ENCODE data around the gene REN.

REN gene

GRCh38 chr1:204152310-204153044 lies 13.7 kb downstream of the REN start:
- no peak for DNase-seq (ENCODE audit: low read depth)

GRCh38 chr1:204151552-204152309 lies 14.4 kb downstream of the REN start, which contains the start of gene ETNK2:
Gene ETNK2, minus strand, starts transcription at chr1:204152044. Its CDS starts 192 bp downstream, at chr1:204151852.
- peak; percentile 43 for DNase-seq (ENCODE audit: low read depth)

- DNase-seq (ENCODE audit: low read depth), result no peak
Measured at GRCh38 chr1:204150702-204151551, 15.2 kb downstream of the REN start.

DNA sequence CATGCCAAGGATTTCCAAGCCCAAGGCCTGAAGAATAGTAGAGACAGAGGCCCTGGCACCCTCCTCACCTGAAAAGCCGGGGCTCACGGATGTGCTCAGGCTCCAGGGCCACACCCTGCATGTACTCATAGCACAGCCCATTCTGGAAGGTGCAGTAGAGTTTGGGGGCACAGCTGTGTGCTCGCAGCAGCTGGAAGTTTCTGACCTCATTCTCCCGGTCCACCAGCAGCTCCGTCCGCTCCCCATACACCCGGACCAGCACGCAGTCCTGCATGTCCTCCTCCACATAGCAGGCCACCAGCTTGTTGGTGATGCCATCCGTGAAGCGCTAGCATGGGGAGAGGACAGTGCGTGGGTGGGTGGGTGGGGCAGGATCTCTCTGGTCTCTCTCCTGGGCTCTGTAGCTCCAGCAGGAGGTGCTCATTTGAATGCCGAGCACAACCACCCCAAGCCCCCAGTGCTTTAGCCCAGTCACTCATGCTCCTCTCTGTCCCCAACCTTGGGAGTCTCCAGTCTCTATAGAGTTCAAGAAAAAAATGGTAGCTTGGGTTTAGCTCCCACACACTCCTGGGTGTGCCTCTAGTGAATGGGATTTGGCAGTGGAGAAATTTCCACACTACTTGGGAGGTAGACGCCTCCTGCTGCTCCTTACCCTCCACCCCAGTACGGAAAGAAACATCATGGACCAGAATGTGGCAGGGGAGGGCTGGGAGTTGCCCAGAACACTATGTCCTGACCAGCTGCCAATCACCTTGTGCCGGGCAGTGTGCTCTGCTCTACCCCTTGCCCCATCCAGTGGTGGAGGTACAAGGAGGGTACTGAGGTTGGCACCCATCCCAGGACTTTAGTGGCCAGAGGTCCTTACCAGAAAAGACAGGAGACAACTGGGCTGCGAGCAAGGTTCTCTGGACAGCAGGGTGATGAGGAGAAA lies 16.2 kb downstream of the REN start:
- no peak for DNase-seq (ENCODE audit: low read depth)

GRCh38 chr1:204149107-204149506 lies 17.0 kb downstream of the REN start:
- DNase-seq (ENCODE audit: low read depth), result no peak

- DNase-seq (ENCODE audit: low read depth), result no peak
Measured at GRCh38 chr1:204147406-204148383, 18.4 kb downstream of the REN start.

GRCh38 chr1:204146965-204147364 lies 19.2 kb downstream of the REN start:
- no peak for DNase-seq (ENCODE audit: low read depth)

DNA sequence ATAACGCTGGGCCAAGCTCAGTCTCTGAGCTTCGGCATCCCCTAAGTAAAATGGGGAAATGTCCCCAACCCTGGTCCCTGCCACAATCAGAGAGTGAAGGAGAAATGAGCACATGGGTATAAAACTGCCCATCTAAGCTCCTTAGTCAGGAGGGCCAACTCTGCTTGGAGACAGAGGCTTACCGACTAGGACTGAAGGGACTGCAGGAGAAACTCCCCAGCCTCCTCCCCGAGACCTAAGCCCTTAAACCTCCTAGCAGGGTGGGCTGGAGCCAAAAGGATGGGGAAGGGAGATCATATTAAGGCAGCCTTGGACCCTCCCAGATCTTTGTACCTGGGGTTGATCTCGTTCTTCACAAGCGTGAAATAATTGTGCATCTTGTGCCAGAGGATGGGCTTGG lies 19.8 kb downstream of the REN start:
- DNase-seq (ENCODE audit: low read depth), result no peak

GRCh38 chr1:204145033-204145504 lies 21.1 kb downstream of the REN start:
- DNase-seq (ENCODE audit: low read depth), result no peak

DNA sequence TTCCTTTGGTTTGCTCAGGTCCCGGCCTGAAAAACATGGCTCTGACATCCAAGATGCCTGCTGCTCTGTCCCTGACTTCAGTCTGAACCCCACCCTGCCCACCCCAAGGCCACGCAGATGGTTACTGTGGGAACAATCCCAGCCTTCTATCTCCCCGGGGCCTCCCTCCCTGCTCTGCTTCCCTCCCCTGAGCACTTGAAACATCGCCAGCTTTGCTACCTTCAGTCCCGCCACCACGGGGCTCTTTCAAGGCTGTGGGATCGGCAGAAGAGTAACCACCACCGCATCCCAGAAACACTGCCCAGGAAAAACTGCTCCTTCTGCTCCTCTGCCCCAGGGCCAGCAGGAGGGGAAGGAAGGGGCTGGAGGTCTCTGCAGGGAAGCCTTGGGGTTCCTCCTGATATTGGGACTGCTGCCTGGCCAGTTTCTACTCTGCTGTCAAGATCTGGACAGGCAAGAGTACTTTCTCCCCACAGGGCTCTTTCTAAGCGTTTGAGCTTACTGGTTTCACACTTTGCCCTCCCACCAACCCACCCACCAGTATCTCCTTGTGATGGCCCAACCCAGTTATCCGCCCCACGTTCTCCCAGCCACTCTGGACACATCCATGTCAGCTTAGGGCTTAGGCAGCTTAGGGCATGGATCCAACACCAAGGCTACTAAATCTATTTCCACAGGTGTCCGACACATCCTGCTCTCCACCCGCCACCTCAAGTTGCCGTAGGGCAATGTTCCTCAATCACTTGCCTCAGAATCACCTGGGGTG lies 22.7 kb downstream of the REN start:
- DNase-seq (ENCODE audit: low read depth), result no peak

GRCh38 chr1:204142032-204142974 lies 23.8 kb downstream of the REN start:
- no peak for DNase-seq (ENCODE audit: low read depth)

DNA sequence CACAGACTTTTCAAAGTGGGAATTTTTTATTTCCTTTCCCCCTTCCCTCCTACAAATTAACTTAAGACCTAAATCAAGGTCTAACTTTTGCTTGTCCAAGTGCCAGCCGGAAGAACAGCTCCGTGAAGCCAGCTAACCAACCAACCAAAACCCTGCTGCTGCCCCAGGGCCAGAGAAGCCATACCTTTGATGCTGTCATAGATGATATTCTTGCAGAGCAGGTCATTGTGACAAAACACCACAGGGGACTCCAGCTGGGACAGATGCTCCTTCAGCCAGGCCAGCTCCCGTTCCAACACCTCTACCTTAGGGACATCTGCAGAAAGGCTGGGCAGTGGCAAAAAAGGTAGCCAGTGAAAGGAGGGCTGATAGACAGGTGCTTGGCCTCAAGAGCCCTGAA lies 25.0 kb downstream of the REN start:
- DNase-seq (ENCODE audit: low read depth), result no peak

DNA sequence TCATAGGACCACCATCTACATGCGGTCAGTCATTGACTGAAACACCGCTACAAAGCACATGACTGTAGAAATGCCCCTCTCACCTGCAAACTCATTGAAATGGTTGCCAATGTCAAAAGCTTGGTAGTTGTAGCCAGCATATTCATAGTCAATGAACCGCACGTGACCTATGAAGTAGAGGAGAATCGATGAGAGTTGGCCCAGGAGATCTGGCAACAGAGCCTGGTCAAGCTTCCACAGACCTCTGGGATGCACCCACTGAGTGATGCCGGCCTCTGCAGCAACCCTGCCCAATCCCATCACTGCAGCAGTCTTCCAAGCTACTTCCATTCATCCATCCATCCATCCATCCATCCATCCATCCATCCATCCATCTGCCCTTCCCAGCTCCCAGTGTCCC lies 26.2 kb downstream of the REN start:
- no peak for DNase-seq (ENCODE audit: low read depth)

- DNase-seq (ENCODE audit: low read depth), result no peak
Measured at GRCh38 chr1:204139088-204139487, 27.0 kb downstream of the REN start.

GRCh38 chr1:204136814-204137213 lies 29.3 kb downstream of the REN start:
- DNase-seq (ENCODE audit: low read depth), result no peak

DNA sequence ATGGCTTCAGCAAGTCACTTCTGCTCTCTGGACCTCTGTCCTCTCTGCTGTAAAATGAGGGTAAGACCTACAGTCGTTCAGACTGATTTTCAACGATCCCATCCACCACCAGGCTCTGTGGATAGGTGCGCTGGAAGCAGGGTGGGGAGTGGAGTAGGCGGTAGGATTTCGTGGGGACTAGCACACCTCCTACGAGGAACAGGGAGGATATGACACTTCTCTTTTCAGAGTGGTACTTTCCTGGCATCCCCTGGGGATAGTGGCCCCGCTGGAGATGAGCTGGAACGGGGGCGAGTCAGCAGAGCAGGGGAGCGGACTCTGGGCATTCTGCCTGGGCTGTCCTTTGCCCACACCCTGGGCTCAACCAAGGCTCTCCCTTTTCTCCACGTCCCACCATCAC lies 32.0 kb downstream of the REN start:
- no peak for DNase-seq (ENCODE audit: low read depth)

DNA sequence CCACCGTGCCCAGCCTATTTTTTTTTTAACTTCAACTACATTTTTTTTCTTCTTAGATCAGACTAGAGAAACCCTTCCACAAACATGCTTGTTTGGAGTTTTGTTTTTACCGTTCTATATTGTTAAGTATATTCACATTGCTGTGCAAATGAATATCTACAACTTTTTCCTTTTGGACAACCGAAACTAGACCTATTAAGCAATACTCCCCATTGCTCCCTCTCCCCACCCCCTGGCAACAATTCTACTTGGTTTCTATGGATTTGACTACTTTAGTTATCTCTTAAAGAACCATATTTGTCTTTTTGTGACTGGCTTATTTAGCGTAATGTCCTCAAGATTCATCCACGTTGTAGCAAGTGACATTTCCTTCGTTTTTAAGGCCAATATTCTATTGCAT lies 33.4 kb downstream of the REN start:
- no peak for DNase-seq (ENCODE audit: low read depth)

DNA sequence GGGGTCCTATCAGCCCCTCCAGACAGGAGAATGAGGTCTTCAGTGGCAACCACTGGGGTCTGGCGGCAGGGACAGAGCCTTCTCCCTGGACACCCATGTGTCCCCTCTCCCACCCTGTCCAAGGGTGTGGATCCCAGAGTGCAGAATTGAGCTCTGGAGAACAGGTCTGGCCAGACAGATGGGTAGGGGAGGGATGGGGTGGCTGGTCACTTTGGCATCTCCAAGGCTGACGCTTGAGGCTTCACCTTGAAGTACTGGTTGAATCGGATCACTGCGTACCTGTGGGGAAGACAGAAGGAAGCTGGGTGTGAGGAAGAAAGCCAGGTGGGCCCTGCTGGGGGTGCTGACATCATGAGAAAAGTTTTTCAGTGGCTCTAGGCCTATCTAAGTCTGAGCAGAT lies 34.2 kb downstream of the REN start:
- DNase-seq (ENCODE audit: low read depth), result no peak

Data from activated T-helper 1 cell treated with Interleukin-2 at 50 U/mL for 16 hours (primary cell).